H1 (cell line): ENCODE measurements around the gene GPR15. TPM values are rescaled to one million over a fixed set of nuclear protein-coding genes. Genes with fewer than 3 reads are reported as not detected.

ENCODE experiments used
- CEBPB ChIP-seq: IDR thresholded peaks from 2 replicates; pipeline ENCODE4 v1.6.1; 2012; ENCODE audit warnings: low read depth, low read length
- CTBP2 ChIP-seq: IDR thresholded peaks from 2 replicates; pipeline ENCODE4 v1.7.0; 2011; ENCODE audit warnings: borderline replicate concordance, mild to moderate bottlenecking, moderate library complexity, mixed read lengths, low read length; ENCODE audit not compliant: insufficient read depth, insufficient read length
- SIX5 ChIP-seq: IDR thresholded peaks from 2 replicates; pipeline ENCODE4 v1.6.1; 2011; ENCODE audit warnings: mild to moderate bottlenecking, low read depth, low read length
- polyA plus RNA-seq, 7 experiments: library from polyadenylated mRNA; depleted of rRNA in 3 of 7; stranded (reverse) in 5 of 7; unstranded in 2 of 7; fragments of >200 nt in 5 of 7; fragments of 200-250 nt in 2 of 7; gene quantifications; 1 replicate in 5 of 7; 2 replicates in 1 of 7; 4 replicates in 1 of 7; pipeline versions ENCODE4 v1.2.1 to v1.2.3, GENCODE V29; 2011 to 2013; ENCODE audit warnings: missing spikeins in 2 of 7, mixed read lengths in 2 of 7
- total RNA-seq: library from RNA; stranded (reverse); fragmentation: NEBNext Ultra II Directional; extraction: Animal tissue kit (Norgen Biotek cat#: 25700); gene quantifications from 2 replicates; pipeline ENCODE4 v1.2.1, GENCODE V29; 2021
- TF ChIP-seq, protein P1 (sequence below): IDR thresholded peaks from 2 replicates; pipeline ENCODE4 v1.6.1; 2012; ENCODE audit warnings: low read length, inconsistent platforms
- TF ChIP-seq, protein P2 (sequence below): IDR thresholded peaks from 2 replicates; pipeline ENCODE4 v1.6.1; 2011; ENCODE audit warnings: low read length, improper control_type of control experiment

The GPR15 gene
- total and polyA plus RNA-seq, 2 of the 8 experiments (the other 6 are each of a cell fraction or from before 2014, with no cell fraction given): not detected

DNA sequence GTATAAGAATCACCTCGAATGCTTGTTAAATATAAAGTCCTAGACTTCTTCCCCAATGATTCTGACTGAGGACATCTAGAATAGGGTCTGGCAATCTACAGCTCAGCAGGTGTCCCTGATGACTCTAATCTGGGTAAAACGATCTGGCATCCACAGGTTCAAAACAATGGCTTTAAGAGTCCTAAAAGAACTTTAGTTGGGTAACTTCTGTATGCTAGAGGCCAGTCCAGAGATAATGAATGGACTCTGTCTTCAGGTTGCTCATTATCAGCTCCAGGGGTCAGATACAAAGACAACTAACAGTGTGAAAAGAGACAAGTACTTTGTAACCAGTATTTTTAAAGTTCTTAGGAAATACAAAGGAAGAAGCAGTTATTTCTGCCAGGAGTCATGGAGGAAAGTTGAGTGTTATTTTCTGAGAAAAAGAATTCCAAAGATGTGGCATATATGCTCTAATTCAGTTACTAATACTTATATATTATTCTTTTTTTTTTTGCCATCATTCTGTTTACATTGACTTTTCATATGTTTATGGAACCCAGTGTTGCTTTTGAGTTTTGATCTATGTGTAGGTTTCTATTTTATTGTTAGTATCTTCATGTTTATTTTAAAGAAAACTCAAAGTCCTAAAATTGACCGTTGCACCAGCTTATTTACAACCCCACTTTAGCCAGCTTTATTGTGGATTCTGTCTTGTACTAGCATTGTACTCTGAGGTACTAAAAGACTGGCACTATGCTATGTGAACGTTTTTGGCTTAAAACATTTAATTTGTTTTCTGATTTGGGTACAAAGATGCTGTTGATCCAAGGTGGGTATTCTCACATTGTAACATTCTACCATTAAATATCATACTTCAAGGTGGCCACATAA lies 3.1 kb upstream of the GPR15 start (continued):
- TF ChIP-seq, protein P1, sequence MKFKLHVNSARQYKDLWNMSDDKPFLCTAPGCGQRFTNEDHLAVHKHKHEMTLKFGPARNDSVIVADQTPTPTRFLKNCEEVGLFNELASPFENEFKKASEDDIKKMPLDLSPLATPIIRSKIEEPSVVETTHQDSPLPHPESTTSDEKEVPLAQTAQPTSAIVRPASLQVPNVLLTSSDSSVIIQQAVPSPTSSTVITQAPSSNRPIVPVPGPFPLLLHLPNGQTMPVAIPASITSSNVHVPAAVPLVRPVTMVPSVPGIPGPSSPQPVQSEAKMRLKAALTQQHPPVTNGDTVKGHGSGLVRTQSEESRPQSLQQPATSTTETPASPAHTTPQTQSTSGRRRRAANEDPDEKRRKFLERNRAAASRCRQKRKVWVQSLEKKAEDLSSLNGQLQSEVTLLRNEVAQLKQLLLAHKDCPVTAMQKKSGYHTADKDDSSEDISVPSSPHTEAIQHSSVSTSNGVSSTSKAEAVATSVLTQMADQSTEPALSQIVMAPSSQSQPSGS: no peak
- TF ChIP-seq CTBP2 (no peak), SIX5 (no peak), CEBPB (no peak)
- TF ChIP-seq, protein P2, sequence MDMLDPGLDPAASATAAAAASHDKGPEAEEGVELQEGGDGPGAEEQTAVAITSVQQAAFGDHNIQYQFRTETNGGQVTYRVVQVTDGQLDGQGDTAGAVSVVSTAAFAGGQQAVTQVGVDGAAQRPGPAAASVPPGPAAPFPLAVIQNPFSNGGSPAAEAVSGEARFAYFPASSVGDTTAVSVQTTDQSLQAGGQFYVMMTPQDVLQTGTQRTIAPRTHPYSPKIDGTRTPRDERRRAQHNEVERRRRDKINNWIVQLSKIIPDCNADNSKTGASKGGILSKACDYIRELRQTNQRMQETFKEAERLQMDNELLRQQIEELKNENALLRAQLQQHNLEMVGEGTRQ: no peak
